Measurements from ENCODE around the gene ZBTB40. TPM values are rescaled to one million over a fixed set of nuclear protein-coding genes. Genes with fewer than 3 reads are reported as not detected.

ZBTB40 gene
- total and polyA plus RNA-seq, 2 of the 13 experiments (the other 11 are each of a cell fraction or from before 2014, with no cell fraction given), result 8.8 to 16.5 TPM

- H3K27me3 ChIP-seq (ENCODE audit: control insufficient read depth in 1 of 2, insufficient read depth in 2 of 2, low read length in 2 of 2), result peaks cover 9 to 35% of the 10 kb centered on the region in 2 experiments
- ChIA-PET CTCF (ENCODE audit: low intra/inter-chr PET ratio, low total read pairs) (no interaction called here), POLR2A (no interaction called here)
- intact Hi-C loops (cut with micrococcal nuclease; ENCODE audit: unreplicated experiment), result no loop called here
- H3K9ac ChIP-seq (ENCODE audit: insufficient read depth, low read depth, low read length), result no peak overlapping the region
- in situ Hi-C loops (cut with HindIII; ENCODE audit: extremely low pct_ligation_motif_present, low pct_unique_long_range_greater_than_20kb), result no loop called here
- H3K79me2 ChIP-seq (ENCODE audit: insufficient read depth, low read length), result no peaks in the 10 kb centered on the region
- no peak overlapping the region for H3K27ac ChIP-seq (ENCODE audit: extremely low read length, insufficient read depth, low read length)
- DNase-seq (ENCODE audit: low spot score) (no peak), ATAC-seq (peak; percentile 24), FAIRE-seq (no peak)
- H3K4me3 ChIP-seq (replicated peaks in 1 of 3; ENCODE audit: insufficient read depth in 1 of 3, low read depth in 2 of 3, low read length in 3 of 3), result no peak overlapping the region
- peaks cover 11% of the 10 kb centered on the region for H3K4me1 ChIP-seq (ENCODE audit: insufficient read depth, low read length)
- WGBS (ENCODE audit: low lambda C conversion rate), result 3% methylated on average over 5 of the region's 6 CpGs
- H3K9me3 ChIP-seq (ENCODE audit: low read length), result no peaks in the 10 kb centered on the region
- H4K20me1 ChIP-seq (ENCODE audit: insufficient read depth, low read length), result no peaks in the 10 kb centered on the region
- no peak overlapping the region for H2AFZ ChIP-seq (ENCODE audit: low read length)
- no TSS peak for BruUV-seq (replicated peaks)
- no peaks in the 10 kb centered on the region for H3K36me3 ChIP-seq (replicated peaks in 1 of 2; ENCODE audit: control insufficient read depth in 1 of 2, insufficient read depth in 2 of 2, low read length in 2 of 2)
- peak overlapping the region; percentile 34; the same call in 1 of the 2 replicates for H3K4me2 ChIP-seq (ENCODE audit: low read depth, low read length)
- TF ChIP-seq THRA (CRISPR knock-in tag; IDR thresholded peaks at IDR 0.05; ENCODE audit: borderline replicate concordance) (no peak), SIX1 (CRISPR knock-in tag; IDR thresholded peaks at IDR 0.05; ENCODE audit: borderline replicate concordance) (no peak), HNF4A (CRISPR knock-in tag; IDR thresholded peaks at IDR 0.05) (peak; percentile 56), TCF7 (IDR thresholded peaks at IDR 0.05; ENCODE audit: low read depth) (no peak), RXRA (CRISPR knock-in tag; IDR thresholded peaks at IDR 0.05) (peak; percentile 20; the same call in 1 of the 2 replicates), THAP7 (CRISPR knock-in tag; IDR thresholded peaks at IDR 0.05) (no peak), CENPBD1 (CRISPR knock-in tag; IDR thresholded peaks at IDR 0.05; ENCODE audit: borderline replicate concordance, low read depth) (no peak), STAT5B (CRISPR knock-in tag; IDR thresholded peaks at IDR 0.05) (no peak), RARA (CRISPR knock-in tag; IDR thresholded peaks at IDR 0.05) (peak; percentile 50; the same call in 1 of the 2 replicates), KAT2B (IDR thresholded peaks at IDR 0.05; ENCODE audit: borderline replicate concordance, low read depth, low read length) (no peak), MLX (CRISPR knock-in tag; IDR thresholded peaks at IDR 0.05) (0 out of 2 replicates have a peak, but pooled peaks have one; percentile 34), TBX2 (CRISPR knock-in tag; IDR thresholded peaks at IDR 0.05; ENCODE audit: borderline replicate concordance) (peak; percentile 42; the same call in 1 of the 2 replicates), AGO2 (optimal IDR thresholded peaks at IDR 0.05; ENCODE audit: low read depth, low read length) (no peak), ZBTB7B (CRISPR knock-in tag; IDR thresholded peaks at IDR 0.05) (no peak), KDM1A (CRISPR knock-in tag; IDR thresholded peaks at IDR 0.05) (peak; percentile 70; the same call in 1 of the 2 replicates), NR2F1 (CRISPR knock-in tag; IDR thresholded peaks at IDR 0.05) (peak; percentile 10 to 22; a peak in 1 of 4 replicates)
- TF ChIP-seq, protein P1, sequence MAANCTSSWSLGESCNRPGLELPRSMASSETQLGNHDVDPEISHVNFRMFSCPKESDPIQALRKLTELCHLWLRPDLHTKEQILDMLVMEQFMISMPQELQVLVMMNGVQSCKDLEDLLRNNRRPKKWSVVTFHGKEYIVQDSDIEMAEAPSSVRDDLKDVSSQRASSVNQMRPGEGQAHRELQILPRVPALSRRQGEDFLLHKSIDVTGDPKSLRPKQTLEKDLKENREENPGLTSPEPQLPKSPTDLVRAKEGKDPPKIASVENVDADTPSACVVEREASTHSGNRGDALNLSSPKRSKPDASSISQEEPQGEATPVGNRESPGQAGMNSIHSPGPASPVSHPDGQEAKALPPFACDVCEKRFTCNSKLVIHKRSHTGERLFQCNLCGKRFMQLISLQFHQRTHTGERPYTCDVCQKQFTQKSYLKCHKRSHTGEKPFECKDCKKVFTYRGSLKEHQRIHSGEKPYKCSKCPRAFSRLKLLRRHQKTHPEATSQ (CRISPR knock-in tag; IDR thresholded peaks at IDR 0.05; ENCODE audit: borderline replicate concordance), result no peak
Measured at GRCh38 chr1:22543679-22544078, 92.0 kb downstream of the ZBTB40 start.

Measured in HepG2 (cell line).